HCT116 (cell line): ENCODE data around the gene SSR2. TPM values are rescaled to one million over a fixed set of nuclear protein-coding genes. Genes with fewer than 3 reads are reported as not detected.

ENCODE experiments used
- ATAC-seq: fragments of 200-7000 bp; cut with Tn5 transposase; 2 replicates; pipeline ENCODE4 v1.9.1; 2020; ENCODE audit warnings: mild to moderate bottlenecking, moderate library complexity
- BruUV-seq: library from RNA; stranded (reverse); fragments of 400-500 nt; replicated peaks from 2 replicates; lab custom pipeline; 2021; lab: Mats Ljungman, UMichigan
- CTCF ChIA-PET: fragments of 300-600 bp; sonication (Branson Sonifier 250); formaldehyde crosslinking; loops from one replicate; lab custom pipeline; 2021; ENCODE audit warnings: antibody characterized with exemption; lab: Charles Lee
- POLR2A ChIA-PET: fragments of 300-600, 350-600 bp; sonication (Branson Sonifier 250); formaldehyde crosslinking; loops from one replicate; lab custom pipeline; 2021; ENCODE audit warnings: antibody characterized with exemption; lab: Charles Lee
- RAD21 ChIA-PET, 2 experiments: fragments of 300-600 bp; sonication (Branson Sonifier 250); formaldehyde crosslinking; loops; one replicate each; lab custom pipeline; 2023; ENCODE audit warnings: low total read pairs in 2 of 2; ENCODE audit not compliant: uncharacterized antibody in 2 of 2, unreplicated experiment in 2 of 2, low non-redundant PET in 1 of 2; lab: Charles Lee
- DNase-seq: peaks from one replicate; pipeline ENCODE4 v3.0.0-alpha.2; 2010; ENCODE audit warnings: low read depth, low spot score
- H2AFZ ChIP-seq: fragments of 200-600 bp; shearing (Covaris generic), sonication (generic); 2 replicates; pipeline ENCODE4 v1.6.1; 2017; ENCODE audit warnings: low read depth, mixed run types, mixed read lengths, antibody characterized with exemption, low read length; ENCODE audit not compliant: poor library complexity, severe bottlenecking
- H3K27ac ChIP-seq: 2 replicates; pipeline ENCODE4 v1.5.1; 2012; ENCODE audit warnings: low read depth, low read length
- H3K27me3 ChIP-seq: fragments of 200-600 bp; sonication (generic); 2 replicates; pipeline ENCODE4 v1.6.1; 2016; ENCODE audit warnings: mixed run types, low read length, mixed read lengths; ENCODE audit not compliant: insufficient read depth
- H3K36me3 ChIP-seq, 2 experiments: fragments of 200-500 bp in 1 of 2; fragments of 200-600 bp in 1 of 2; sonication (Bioruptor generic) in 1 of 2; sonication (generic) in 1 of 2; 2 replicates each; pipeline versions ENCODE4 v1.5.1 to v1.6.1; 2014 to 2016; ENCODE audit warnings: low read length in 2 of 2, inconsistent platforms in 1 of 2, mixed read lengths in 1 of 2, mixed run types in 1 of 2; ENCODE audit not compliant: insufficient read depth in 2 of 2, control insufficient read depth in 1 of 2
- H3K4me1 ChIP-seq, 2 experiments: fragments of 200-600 bp in 1 of 2; sonication (generic) in 1 of 2; 2 replicates each; pipeline versions ENCODE4 v1.5.1 to v1.6.1; 2012 to 2017; ENCODE audit warnings: low read length in 2 of 2, inconsistent platforms in 1 of 2, mild to moderate bottlenecking in 1 of 2, mixed read lengths in 1 of 2, mixed run types in 1 of 2, moderate library complexity in 1 of 2; ENCODE audit not compliant: insufficient read depth in 2 of 2, control insufficient read depth in 1 of 2
- H3K4me2 ChIP-seq: fragments of 200-600 bp; sonication (generic); 2 replicates; pipeline ENCODE4 v1.6.1; 2017; ENCODE audit warnings: mixed run types, low read length, mixed read lengths
- H3K4me3 ChIP-seq, 2 experiments: fragments of 200-600 bp in 1 of 2; sonication (generic) in 1 of 2; replicated peaks in 1 of 2; 2 replicates each; pipeline ENCODE4 v1.5.1; 2011 to 2016; ENCODE audit warnings: low read length in 2 of 2, control low read depth in 1 of 2, low read depth in 1 of 2, mild to moderate bottlenecking in 1 of 2, mixed read lengths in 1 of 2, mixed run types in 1 of 2
- H3K79me2 ChIP-seq: fragments of 200-600 bp; sonication (generic); 2 replicates; pipeline ENCODE4 v1.6.1; 2017; ENCODE audit warnings: mild to moderate bottlenecking, mixed run types, low read length, moderate library complexity, mixed read lengths; ENCODE audit not compliant: insufficient read depth
- H3K9ac ChIP-seq: fragments of 200-600 bp; sonication (generic); 2 replicates; pipeline ENCODE4 v1.6.1; 2016; ENCODE audit warnings: low read length, mixed read lengths
- H3K9me2 ChIP-seq: fragments of 200-600 bp; sonication (generic), shearing (Covaris generic); 2 replicates; pipeline ENCODE4 v1.6.1; 2017; ENCODE audit warnings: mixed run types, mild to moderate bottlenecking, moderate library complexity; ENCODE audit not compliant: insufficient read depth
- H3K9me3 ChIP-seq, 2 experiments: fragments of 200-500 bp in 1 of 2; fragments of 200-600 bp in 1 of 2; sonication (Bioruptor generic) in 1 of 2; sonication (generic) in 1 of 2; 2 replicates each; pipeline ENCODE4 v1.6.1; 2014 to 2017; ENCODE audit warnings: low read length in 2 of 2, mixed read lengths in 2 of 2, inconsistent platforms in 1 of 2, low read depth in 1 of 2, mild to moderate bottlenecking in 1 of 2, mixed run types in 1 of 2, moderate library complexity in 1 of 2; ENCODE audit not compliant: control insufficient read depth in 1 of 2, insufficient read depth in 1 of 2
- H4K20me1 ChIP-seq: fragments of 200-600 bp; sonication (generic), shearing (Covaris generic); 2 replicates; pipeline ENCODE4 v1.6.1; 2017; ENCODE audit warnings: mixed run types, mild to moderate bottlenecking, moderate library complexity; ENCODE audit not compliant: insufficient read depth
- CEBPB ChIP-seq: IDR thresholded peaks from 2 replicates; pipeline ENCODE4 v1.6.1; 2012; ENCODE audit warnings: low read depth
- EGR1 ChIP-seq: IDR thresholded peaks from 2 replicates; pipeline ENCODE4 v1.6.1; 2012; ENCODE audit warnings: low read depth
- ELF1 ChIP-seq: IDR thresholded peaks from 2 replicates; pipeline ENCODE4 v1.6.1; 2012; ENCODE audit warnings: low read depth, borderline replicate concordance
- EZH2phosphoT487 ChIP-seq: fragments of 200-600 bp; IDR thresholded peaks from 2 replicates; pipeline ENCODE4 v1.6.1; 2018; ENCODE audit warnings: antibody characterized with exemption, borderline replicate concordance
- JUND ChIP-seq: IDR thresholded peaks from 2 replicates; pipeline ENCODE4 v1.6.1; 2012
- POLR2A ChIP-seq: IDR thresholded peaks from 2 replicates; pipeline ENCODE4 v1.7.0; 2011; ENCODE audit warnings: borderline replicate concordance; ENCODE audit not compliant: insufficient read depth, insufficient read length; ENCODE audit errors: extremely low read depth
- POLR2AphosphoS5 ChIP-seq: IDR thresholded peaks from 2 replicates; pipeline ENCODE4 v1.6.1; 2011; ENCODE audit warnings: mild to moderate bottlenecking, low read depth, low read length, moderate library complexity
- RAD21 ChIP-seq: IDR thresholded peaks from 2 replicates; pipeline ENCODE4 v1.6.1; 2012; ENCODE audit warnings: low read depth, mild to moderate bottlenecking
- SRF ChIP-seq: IDR thresholded peaks from 2 replicates; pipeline ENCODE4 v1.6.1; 2012; ENCODE audit warnings: low read depth
- YY1 ChIP-seq: IDR thresholded peaks from 2 replicates; pipeline ENCODE4 v1.6.1; 2011; ENCODE audit warnings: low read length, low read depth, moderate library complexity, mild to moderate bottlenecking; ENCODE audit not compliant: insufficient replicate concordance; ENCODE audit errors: extremely low read depth
- ZBTB33 ChIP-seq: IDR thresholded peaks from 2 replicates; pipeline ENCODE4 v1.6.1; 2011; ENCODE audit warnings: mild to moderate bottlenecking, low read length, moderate library complexity; ENCODE audit not compliant: insufficient replicate concordance; ENCODE audit errors: extremely low read depth
- ZNF274 ChIP-seq: fragments of 200-500 bp; sonication (Bioruptor generic); IDR thresholded peaks from 2 replicates; pipeline ENCODE4 v1.6.1; 2014; ENCODE audit warnings: mild to moderate bottlenecking, low read depth, low read length, inconsistent platforms
- intact Hi-C: fragments of 100-400 bp; cut with micrococcal nuclease; formaldehyde crosslinking; loops from 2 replicates; pipeline ENCODE4 v1.10.0; 2022
- total RNA-seq: library from RNA; stranded (reverse); gene quantifications from one replicate; pipeline ENCODE4 v1.2.1, GENCODE V29; 2021; ENCODE audit not compliant: unreplicated experiment

SSR2 gene
- total RNA-seq, 1 experiment from 2014 or later: 153 TPM

GRCh38 chr1:155971910-155972809, 48.6 kb downstream of the SSR2 start:
- no peak overlapping the region for H2AFZ ChIP-seq
- ChIA-PET RAD21 (no interaction called here), CTCF (no interaction called here), POLR2A (interaction anchor here (1.2 kb wide), 1 partner anchor 9 kb away, joined by 3 read pairs; no protein-coding TSS in a partner anchor)
- no peaks in the 10 kb centered on the region for H3K9me3 ChIP-seq
- no peak overlapping the region for H3K9ac ChIP-seq
- peaks cover 5 to 16% of the 10 kb centered on the region in 2 experiments; a peak in 2 of 4 replicates for H3K36me3 ChIP-seq
- no peak overlapping the region for H3K4me2 ChIP-seq
- ATAC-seq: no peak
- H3K4me1 ChIP-seq: peaks cover 28 to 49% of the 10 kb centered on the region in 2 experiments
- BruUV-seq: no TSS peak
- no peaks in the 10 kb centered on the region for H4K20me1 ChIP-seq
- TF ChIP-seq EZH2phosphoT487 (no peak), JUND (no peak), CEBPB (no peak), RAD21 (no peak), ZNF274 (no peak), SRF (no peak), POLR2A (no peak), ZBTB33 (no peak), ELF1 (no peak), EGR1 (no peak), YY1 (no peak), POLR2AphosphoS5 (no peak)
- no peak for DNase-seq
- H3K9me2 ChIP-seq: no peaks in the 10 kb centered on the region
- H3K79me2 ChIP-seq: peaks cover 75% of the 10 kb centered on the region
- H3K27ac ChIP-seq: no peak overlapping the region
- intact Hi-C loops: no loop called here
- no peak overlapping the region for H3K4me3 ChIP-seq
- H3K27me3 ChIP-seq: no peaks in the 10 kb centered on the region
